ENCODE data around the gene CGB5. TPM values are rescaled to one million over a fixed set of nuclear protein-coding genes. Genes with fewer than 3 reads are reported as not detected.

Gene CGB5
- total RNA-seq, 4 donors from 2014 or later: not detected

DNA sequence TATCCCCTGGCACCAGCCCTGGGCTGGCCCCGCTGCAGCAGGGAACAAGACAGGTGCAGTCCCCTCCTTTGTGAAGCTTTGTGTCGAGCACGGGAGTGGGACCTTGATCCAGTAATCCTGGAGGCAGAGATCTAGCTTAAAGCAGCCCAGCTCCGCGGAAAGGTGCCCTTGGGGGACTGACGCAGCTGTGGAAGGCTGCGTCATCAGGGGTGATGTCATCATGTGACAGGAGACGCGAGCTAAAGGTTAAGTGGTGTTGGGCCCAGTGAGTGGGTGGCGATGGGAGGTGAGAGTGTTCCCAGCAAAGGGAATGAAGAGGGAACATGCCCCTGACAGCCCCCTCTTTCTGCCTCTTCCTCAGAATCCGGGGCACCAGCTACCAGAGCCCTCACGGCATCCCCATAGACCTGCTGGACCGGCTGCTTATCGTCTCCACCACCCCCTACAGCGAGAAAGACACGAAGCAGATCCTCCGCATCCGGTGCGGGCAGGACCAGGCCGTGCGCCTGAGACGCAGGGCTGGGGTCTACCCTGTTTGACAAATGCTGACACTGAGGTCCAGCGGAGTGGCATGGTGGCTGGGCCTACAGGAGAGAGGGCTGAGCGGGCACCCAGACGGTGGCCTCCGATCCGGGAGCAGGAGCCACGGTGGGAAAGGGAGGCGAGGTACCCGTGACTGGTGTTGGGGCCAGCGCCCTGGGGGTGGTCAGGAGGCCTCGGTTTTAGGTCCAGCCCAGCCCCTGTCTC is 29.4 kb upstream of the CGB5 start:
- Histone ChIP-seq H3K27ac (replicated peaks in 1 of 4) (no peak overlapping the region), H3K4me1 (peaks cover 14 to 23% (median 21%) of the 10 kb centered on the region in 4 donors), H3K4me3 (no peak overlapping the region), H3K27me3 (peaks cover 0 to 22% (median 4%) of the 10 kb centered on the region in 4 donors), H3K9me3 (no peaks in the 10 kb centered on the region), H3K36me3 (peaks cover 18 to 72% (median 66%) of the 10 kb centered on the region in 4 donors)
- no peak for DNase-seq (ENCODE audit: extremely low spot score)
- TF ChIP-seq POLR2AphosphoS5 (IDR thresholded peaks at IDR 0.05): no peak
- TF ChIP-seq CTCF (IDR thresholded peaks at IDR 0.05): no peak
- TF ChIP-seq EP300 (IDR thresholded peaks at IDR 0.05): no peak
- no peak for TF ChIP-seq POLR2A (IDR thresholded peaks at IDR 0.05; ENCODE audit: low read depth)
- 94% methylated on average over 27 of the region's 32 CpGs for WGBS
- intact Hi-C loops (cut with DNase I): no loop called here

DNA sequence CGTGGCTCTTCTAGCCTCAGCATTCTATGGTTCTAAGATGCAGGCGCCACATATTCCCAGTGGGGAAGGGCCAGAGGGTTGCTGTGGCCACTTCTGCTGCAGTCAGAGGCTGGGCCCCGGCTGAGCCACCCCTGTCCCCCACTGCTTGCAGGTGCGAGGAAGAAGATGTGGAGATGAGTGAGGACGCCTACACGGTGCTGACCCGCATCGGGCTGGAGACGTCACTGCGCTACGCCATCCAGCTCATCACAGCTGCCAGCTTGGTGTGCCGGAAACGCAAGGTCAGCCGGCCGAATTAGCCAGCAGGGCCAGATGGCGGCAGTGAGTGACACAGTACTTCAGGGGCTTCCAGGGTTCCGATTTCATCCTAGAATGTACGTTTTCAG is 28.8 kb upstream of the CGB5 start:
- Histone ChIP-seq H3K4me3 (no peak overlapping the region), H3K27me3 (peaks cover 0 to 28% (median 10%) of the 10 kb centered on the region in 4 donors), H3K9me3 (no peaks in the 10 kb centered on the region), H3K36me3 (peaks cover 12 to 66% (median 61%) of the 10 kb centered on the region in 4 donors), H3K27ac (replicated peaks in 1 of 4) (no peak overlapping the region), H3K4me1 (peaks cover 19 to 29% (median 26%) of the 10 kb centered on the region in 4 donors)
- DNase-seq (ENCODE audit: extremely low spot score): no peak
- intact Hi-C loops (cut with DNase I): no loop called here
- TF ChIP-seq POLR2A (IDR thresholded peaks at IDR 0.05; ENCODE audit: low read depth) (no peak), EP300 (IDR thresholded peaks at IDR 0.05) (no peak), CTCF (IDR thresholded peaks at IDR 0.05) (no peak), POLR2AphosphoS5 (IDR thresholded peaks at IDR 0.05) (no peak)
- 93% methylated on average over 3 of the region's 18 CpGs for WGBS

DNA sequence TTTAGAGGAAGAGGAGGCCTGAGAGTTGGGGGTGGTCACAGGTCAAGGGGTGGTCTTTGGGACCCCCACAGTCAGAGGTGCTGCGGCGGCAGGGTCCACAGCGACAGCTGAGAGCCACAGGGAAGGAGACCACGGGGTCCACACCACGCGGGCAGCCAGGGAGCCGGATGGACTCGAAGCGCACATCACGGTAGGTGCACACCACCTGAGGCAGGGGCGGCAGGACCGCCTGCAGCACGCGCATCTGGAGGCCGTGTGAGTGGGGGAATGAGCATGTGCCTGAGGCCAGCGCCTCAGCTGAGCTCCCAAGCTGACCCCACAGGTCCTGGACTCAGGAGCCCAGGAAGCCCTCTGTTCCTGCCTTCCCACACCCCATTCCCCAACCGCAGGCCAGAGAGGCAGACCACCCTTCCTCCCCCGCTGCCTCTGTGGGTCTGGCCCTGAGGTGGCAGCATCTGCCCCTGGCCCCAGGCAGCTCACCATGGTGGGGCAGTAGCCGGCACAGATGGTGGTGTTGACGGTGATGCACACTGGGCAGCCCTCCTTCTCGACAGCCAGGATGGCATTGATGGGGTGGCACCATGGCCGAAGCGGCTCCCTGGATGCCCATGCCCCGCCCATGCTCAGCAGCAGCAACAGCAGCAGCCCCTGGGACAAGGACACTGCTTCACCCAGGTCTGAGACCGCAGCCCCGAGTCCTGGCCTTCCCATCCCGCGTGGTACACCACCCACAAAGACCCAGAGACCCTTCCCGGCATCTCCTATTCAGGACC is 27.4 kb upstream of the CGB5 start:
- H3K4me3 ChIP-seq: no peak overlapping the region
- H3K4me1 ChIP-seq: peaks cover 19 to 30% (median 26%) of the 10 kb centered on the region in 4 donors
- no peak for DNase-seq (ENCODE audit: extremely low spot score)
- TF ChIP-seq EP300 (IDR thresholded peaks at IDR 0.05): no peak
- WGBS: 93% methylated on average over 6 of the region's 29 CpGs
- intact Hi-C loops (cut with DNase I): no loop called here
- H3K27me3 ChIP-seq: peaks cover 0 to 41% (median 14%) of the 10 kb centered on the region in 4 donors
- no peak overlapping the region for H3K27ac ChIP-seq (replicated peaks in 1 of 4)
- peaks cover under 1 to 52% (median 47%) of the 10 kb centered on the region in 4 donors for H3K36me3 ChIP-seq
- no peaks in the 10 kb centered on the region for H3K9me3 ChIP-seq

GRCh38 chr19:49017041-49017665 is 26.5 kb upstream of the CGB5 start, which contains the start of gene LHB:
LHB (minus strand) TSS chr19:49017091; CDS start chr19:49017081, 10 bp downstream.
- H3K27me3 ChIP-seq: peaks cover 0 to 41% (median 14%) of the 10 kb centered on the region in 4 donors
- H3K4me3 ChIP-seq: peak within 1 kb of the TSS; percentile 53 to 64 (median 55)
- intact Hi-C loops (cut with DNase I): no loop called here
- TF ChIP-seq CTCF (IDR thresholded peaks at IDR 0.05) (no peak), EP300 (IDR thresholded peaks at IDR 0.05) (no peak), POLR2A (IDR thresholded peaks at IDR 0.05; ENCODE audit: low read depth) (no peak), POLR2AphosphoS5 (IDR thresholded peaks at IDR 0.05) (no peak)
- H3K4me1 ChIP-seq: peaks cover 19 to 30% (median 26%) of the 10 kb centered on the region in 4 donors
- no peak within 1 kb of the TSS for H3K27ac ChIP-seq (replicated peaks in 1 of 4)
- H3K9me3 ChIP-seq: no peaks in the 10 kb centered on the region
- no peak for DNase-seq (ENCODE audit: extremely low spot score)
- H3K36me3 ChIP-seq: peaks cover 0 to 43% (median 38%) of the 10 kb centered on the region in 4 donors
- 90% methylated on average over 12 of the region's 17 CpGs for WGBS

Measured in esophagus muscularis mucosa (tissue), 4 donors.